WTC11 (cell line): Measurements from ENCODE around the gene SLIT3.

Experiments
- ATF1 ChIP-seq: sonication (generic); formaldehyde crosslinking; IDR thresholded peaks from 2 replicates; pipeline ENCODE4 v1.8.1; 2023; ENCODE audit warnings: mild to moderate bottlenecking, moderate library complexity, missing genetic modification reagents
- ZNF121 ChIP-seq: sonication (generic); formaldehyde crosslinking; IDR thresholded peaks from 2 replicates; pipeline ENCODE4 v1.8.0; 2023; ENCODE audit warnings: missing genetic modification reagents
- ZNF232 ChIP-seq: sonication (generic); formaldehyde crosslinking; IDR thresholded peaks from 2 replicates; pipeline ENCODE4 v1.8.0; 2022; ENCODE audit warnings: mild to moderate bottlenecking, missing genetic modification reagents
- TF ChIP-seq, protein P1 (sequence below): fragments of 200-600 bp; IDR thresholded peaks from 2 replicates; pipeline ENCODE4 v1.8.0; 2022; ENCODE audit warnings: antibody characterized with exemption
- TF ChIP-seq, protein P2 (sequence below): sonication (generic); formaldehyde crosslinking; conservative IDR thresholded peaks from 2 replicates; pipeline ENCODE4 v1.8.1; 2023; ENCODE audit warnings: mild to moderate bottlenecking, low read depth, missing genetic modification reagents, moderate library complexity
- TF ChIP-seq, protein P3 (sequence below): fragments of 250-450 bp; sonication (Bioruptor Pico); IDR thresholded peaks from 2 replicates; pipeline ENCODE4 v2.1.2; 2022; ENCODE audit warnings: mild to moderate bottlenecking, moderate library complexity

DNA sequence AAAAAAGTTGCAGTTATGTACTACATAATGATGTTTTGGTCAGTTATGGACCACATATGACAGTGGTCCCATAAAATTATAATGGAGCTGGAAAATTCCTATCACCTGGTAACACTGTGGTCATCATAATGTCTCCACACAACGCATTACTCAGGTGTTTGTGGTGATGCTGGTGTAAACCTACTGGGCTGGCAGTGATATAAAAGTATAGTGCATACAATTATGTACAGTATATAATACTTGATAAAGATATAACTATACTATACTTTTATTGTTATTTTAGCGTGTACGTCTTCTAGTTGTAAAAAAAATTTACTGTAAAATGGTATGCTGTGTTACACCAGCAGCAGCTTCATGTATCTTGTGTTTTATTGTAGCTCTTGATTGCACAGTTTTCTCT lies 655.7 kb downstream of the SLIT3 start:
- TF ChIP-seq, protein P1, sequence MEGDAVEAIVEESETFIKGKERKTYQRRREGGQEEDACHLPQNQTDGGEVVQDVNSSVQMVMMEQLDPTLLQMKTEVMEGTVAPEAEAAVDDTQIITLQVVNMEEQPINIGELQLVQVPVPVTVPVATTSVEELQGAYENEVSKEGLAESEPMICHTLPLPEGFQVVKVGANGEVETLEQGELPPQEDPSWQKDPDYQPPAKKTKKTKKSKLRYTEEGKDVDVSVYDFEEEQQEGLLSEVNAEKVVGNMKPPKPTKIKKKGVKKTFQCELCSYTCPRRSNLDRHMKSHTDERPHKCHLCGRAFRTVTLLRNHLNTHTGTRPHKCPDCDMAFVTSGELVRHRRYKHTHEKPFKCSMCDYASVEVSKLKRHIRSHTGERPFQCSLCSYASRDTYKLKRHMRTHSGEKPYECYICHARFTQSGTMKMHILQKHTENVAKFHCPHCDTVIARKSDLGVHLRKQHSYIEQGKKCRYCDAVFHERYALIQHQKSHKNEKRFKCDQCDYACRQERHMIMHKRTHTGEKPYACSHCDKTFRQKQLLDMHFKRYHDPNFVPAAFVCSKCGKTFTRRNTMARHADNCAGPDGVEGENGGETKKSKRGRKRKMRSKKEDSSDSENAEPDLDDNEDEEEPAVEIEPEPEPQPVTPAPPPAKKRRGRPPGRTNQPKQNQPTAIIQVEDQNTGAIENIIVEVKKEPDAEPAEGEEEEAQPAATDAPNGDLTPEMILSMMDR, result no peak
- TF ChIP-seq ATF1 (no peak), ZNF232 (CRISPR knock-in tag) (no peak), ZNF121 (CRISPR knock-in tag) (no peak)
- TF ChIP-seq, protein P2, sequence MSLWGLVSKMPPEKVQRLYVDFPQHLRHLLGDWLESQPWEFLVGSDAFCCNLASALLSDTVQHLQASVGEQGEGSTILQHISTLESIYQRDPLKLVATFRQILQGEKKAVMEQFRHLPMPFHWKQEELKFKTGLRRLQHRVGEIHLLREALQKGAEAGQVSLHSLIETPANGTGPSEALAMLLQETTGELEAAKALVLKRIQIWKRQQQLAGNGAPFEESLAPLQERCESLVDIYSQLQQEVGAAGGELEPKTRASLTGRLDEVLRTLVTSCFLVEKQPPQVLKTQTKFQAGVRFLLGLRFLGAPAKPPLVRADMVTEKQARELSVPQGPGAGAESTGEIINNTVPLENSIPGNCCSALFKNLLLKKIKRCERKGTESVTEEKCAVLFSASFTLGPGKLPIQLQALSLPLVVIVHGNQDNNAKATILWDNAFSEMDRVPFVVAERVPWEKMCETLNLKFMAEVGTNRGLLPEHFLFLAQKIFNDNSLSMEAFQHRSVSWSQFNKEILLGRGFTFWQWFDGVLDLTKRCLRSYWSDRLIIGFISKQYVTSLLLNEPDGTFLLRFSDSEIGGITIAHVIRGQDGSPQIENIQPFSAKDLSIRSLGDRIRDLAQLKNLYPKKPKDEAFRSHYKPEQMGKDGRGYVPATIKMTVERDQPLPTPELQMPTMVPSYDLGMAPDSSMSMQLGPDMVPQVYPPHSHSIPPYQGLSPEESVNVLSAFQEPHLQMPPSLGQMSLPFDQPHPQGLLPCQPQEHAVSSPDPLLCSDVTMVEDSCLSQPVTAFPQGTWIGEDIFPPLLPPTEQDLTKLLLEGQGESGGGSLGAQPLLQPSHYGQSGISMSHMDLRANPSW, result no peak
- TF ChIP-seq, protein P3, sequence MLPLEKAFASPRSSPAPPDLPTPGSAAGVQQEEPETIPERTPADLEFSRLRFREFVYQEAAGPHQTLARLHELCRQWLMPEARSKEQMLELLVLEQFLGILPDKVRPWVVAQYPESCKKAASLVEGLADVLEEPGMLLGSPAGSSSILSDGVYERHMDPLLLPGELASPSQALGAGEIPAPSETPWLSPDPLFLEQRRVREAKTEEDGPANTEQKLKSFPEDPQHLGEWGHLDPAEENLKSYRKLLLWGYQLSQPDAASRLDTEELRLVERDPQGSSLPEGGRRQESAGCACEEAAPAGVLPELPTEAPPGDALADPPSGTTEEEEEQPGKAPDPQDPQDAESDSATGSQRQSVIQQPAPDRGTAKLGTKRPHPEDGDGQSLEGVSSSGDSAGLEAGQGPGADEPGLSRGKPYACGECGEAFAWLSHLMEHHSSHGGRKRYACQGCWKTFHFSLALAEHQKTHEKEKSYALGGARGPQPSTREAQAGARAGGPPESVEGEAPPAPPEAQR (CRISPR knock-in tag), result no peak
